ENCODE results near the gene DNAL4. TPM values are rescaled to one million over a fixed set of nuclear protein-coding genes. Genes with fewer than 3 reads are reported as not detected.
"Not testable (repeated sequence)": the region's sequence is repeated elsewhere in the genome, so short reads cannot be mapped to it uniquely, and the experiment has no call there.

Gene DNAL4
- total RNA-seq, 1 experiment from 2014 or later, result 19.9 TPM

- H3K4me1 ChIP-seq (replicated peaks), result no peaks in the 10 kb centered on the region
- no peak overlapping the region for H3K27ac ChIP-seq
- no peak for DNase-seq (ENCODE audit: low read depth in 1 of 2, low spot score in 2 of 2)
- no peaks in the 10 kb centered on the region for H3K9me3 ChIP-seq (replicated peaks)
- 0 out of 2 replicates have a peak, but pooled peaks cover 4% of the 10 kb centered on the region for H3K27me3 ChIP-seq (replicated peaks)
- no peaks in the 10 kb centered on the region for H3K36me3 ChIP-seq
- H3K4me3 ChIP-seq, result no peak overlapping the region
Observed at GRCh38 chr22:38820020-38820419, 26.1 kb upstream of the DNAL4 start.

GRCh38 chr22:38819387-38819940 is 25.5 kb upstream of the DNAL4 start:
- Histone ChIP-seq H3K36me3 (no peaks in the 10 kb centered on the region), H3K4me3 (no peak overlapping the region), H3K27ac (no peak overlapping the region), H3K27me3 (replicated peaks) (0 out of 2 replicates have a peak, but pooled peaks cover 8% of the 10 kb centered on the region), H3K9me3 (replicated peaks) (no peaks in the 10 kb centered on the region), H3K4me1 (replicated peaks) (no peaks in the 10 kb centered on the region)
- no peak for DNase-seq (ENCODE audit: low read depth in 1 of 2, low spot score in 2 of 2)

DNA sequence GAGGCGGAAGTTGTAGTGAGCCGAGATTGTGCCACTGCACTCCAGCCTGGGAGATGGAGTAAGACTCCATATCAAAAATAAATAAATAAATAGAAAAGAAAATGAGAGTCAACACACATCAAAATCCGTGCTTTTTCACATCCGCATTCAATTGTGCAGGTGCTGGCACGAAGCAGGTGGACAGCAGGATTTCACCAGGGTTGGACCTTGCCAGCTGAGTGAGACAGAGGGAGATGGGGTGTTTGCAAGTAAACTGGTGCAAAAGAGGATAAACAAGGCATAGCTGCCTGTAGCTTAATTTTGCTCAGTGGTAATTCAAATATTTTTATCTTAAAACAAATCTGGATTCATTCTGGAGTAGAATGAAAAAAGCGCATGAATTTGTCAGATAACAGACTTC is 23.3 kb upstream of the DNAL4 start:
- H3K4me3 ChIP-seq, result no peak overlapping the region
- no peaks in the 10 kb centered on the region for H3K36me3 ChIP-seq
- H3K9me3 ChIP-seq (replicated peaks), result no peaks in the 10 kb centered on the region
- H3K4me1 ChIP-seq (replicated peaks), result no peaks in the 10 kb centered on the region
- H3K27ac ChIP-seq, result no peak overlapping the region
- no peak for DNase-seq (ENCODE audit: low read depth in 1 of 2, low spot score in 2 of 2)
- H3K27me3 ChIP-seq (replicated peaks), result 0 out of 2 replicates have a peak, but pooled peaks cover 8% of the 10 kb centered on the region

GRCh38 chr22:38815842-38816241 is 21.9 kb upstream of the DNAL4 start:
- Histone ChIP-seq H3K36me3 (no peaks in the 10 kb centered on the region), H3K27ac (no peak overlapping the region), H3K27me3 (replicated peaks) (peaks cover 14% of the 10 kb centered on the region; the same call in 1 of the 2 replicates), H3K4me1 (replicated peaks) (no peaks in the 10 kb centered on the region), H3K4me3 (no peak overlapping the region), H3K9me3 (replicated peaks) (no peaks in the 10 kb centered on the region)
- DNase-seq (ENCODE audit: low read depth in 1 of 2, low spot score in 2 of 2), result no peak

- H3K9me3 ChIP-seq (replicated peaks), result 0 out of 2 replicates have a peak, but pooled peaks cover 2% of the 10 kb centered on the region
- H3K27me3 ChIP-seq (replicated peaks), result peaks cover 14% of the 10 kb centered on the region
Observed at GRCh38 chr22:38811241-38811640, 17.3 kb upstream of the DNAL4 start.

DNA sequence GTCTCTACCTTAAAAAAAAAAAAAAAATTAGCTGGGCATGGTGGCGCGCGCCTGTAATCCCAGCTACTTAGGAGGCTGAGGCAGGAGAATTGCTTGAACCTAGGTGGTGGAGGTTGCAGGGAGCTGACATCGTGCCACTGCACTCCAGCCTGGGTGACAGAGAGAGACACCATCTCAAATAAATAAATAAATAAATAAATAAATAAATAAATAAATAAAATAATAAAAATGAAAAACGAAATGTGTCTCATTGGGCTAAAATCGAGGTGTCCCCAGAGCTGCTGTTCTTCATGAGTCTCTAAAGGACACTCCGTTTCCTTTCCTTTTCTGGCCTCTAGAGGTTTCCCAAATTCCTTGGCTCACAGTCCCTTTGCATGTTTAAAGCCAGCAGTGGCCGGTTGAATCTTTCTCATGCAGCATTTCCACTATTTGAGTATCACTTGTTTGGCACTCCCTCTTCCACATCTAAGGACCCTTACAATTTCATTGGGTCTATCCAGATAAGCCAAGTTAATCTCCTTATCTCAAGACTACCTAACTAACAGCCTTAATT is 11.2 kb upstream of the DNAL4 start:
- not testable (repeated sequence) for H3K27me3 ChIP-seq (replicated peaks); DNase-seq (ENCODE audit: low read depth in 1 of 2, low spot score in 2 of 2); H3K36me3 ChIP-seq; H3K4me1 ChIP-seq (replicated peaks); H3K9me3 ChIP-seq (replicated peaks); H3K27ac ChIP-seq; H3K4me3 ChIP-seq

More at GRCh38 chr22:38811241-38811640, 17.3 kb upstream of the DNAL4 start:
- Histone ChIP-seq H3K4me1 (replicated peaks) (no peaks in the 10 kb centered on the region), H3K4me3 (no peak overlapping the region), H3K27ac (no peak overlapping the region), H3K36me3 (no peaks in the 10 kb centered on the region)
- no peak for DNase-seq (ENCODE audit: low read depth in 1 of 2, low spot score in 2 of 2)

DNA sequence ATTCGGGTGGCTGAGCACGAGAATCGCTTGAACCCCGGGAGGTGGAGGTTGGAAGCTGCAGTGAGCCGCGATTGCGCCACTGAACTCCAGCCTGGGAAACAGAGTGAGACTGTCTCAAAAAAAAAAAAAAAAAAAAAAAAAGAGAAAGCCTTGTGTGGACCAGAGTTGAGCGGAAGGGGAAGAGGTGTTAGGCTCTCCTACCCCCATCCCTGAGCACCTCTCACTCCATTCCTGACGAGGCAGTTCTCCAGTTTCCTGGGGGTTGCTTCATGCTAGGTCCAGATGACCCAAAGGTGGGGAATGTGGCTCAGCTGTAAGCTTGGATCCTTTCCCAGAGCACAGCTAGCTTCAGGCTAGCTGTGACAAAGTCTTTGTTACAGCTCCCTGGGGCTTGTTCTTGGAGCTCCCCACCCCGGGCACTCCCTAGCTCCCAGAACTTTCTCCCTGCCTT is 8.8 kb upstream of the DNAL4 start:
- Histone ChIP-seq H3K27me3 (replicated peaks) (peaks cover 6% of the 10 kb centered on the region; the same call in 1 of the 2 replicates), H3K9me3 (replicated peaks) (no peaks in the 10 kb centered on the region), H3K4me3 (no peak overlapping the region), H3K27ac (no peak overlapping the region), H3K4me1 (replicated peaks) (0 out of 2 replicates have a peak, but pooled peaks cover under 1% of the 10 kb centered on the region), H3K36me3 (no peaks in the 10 kb centered on the region)
- peak in 1 of 2 experiments; percentile 19 for DNase-seq (ENCODE audit: low read depth in 1 of 2, low spot score in 2 of 2)

DNA sequence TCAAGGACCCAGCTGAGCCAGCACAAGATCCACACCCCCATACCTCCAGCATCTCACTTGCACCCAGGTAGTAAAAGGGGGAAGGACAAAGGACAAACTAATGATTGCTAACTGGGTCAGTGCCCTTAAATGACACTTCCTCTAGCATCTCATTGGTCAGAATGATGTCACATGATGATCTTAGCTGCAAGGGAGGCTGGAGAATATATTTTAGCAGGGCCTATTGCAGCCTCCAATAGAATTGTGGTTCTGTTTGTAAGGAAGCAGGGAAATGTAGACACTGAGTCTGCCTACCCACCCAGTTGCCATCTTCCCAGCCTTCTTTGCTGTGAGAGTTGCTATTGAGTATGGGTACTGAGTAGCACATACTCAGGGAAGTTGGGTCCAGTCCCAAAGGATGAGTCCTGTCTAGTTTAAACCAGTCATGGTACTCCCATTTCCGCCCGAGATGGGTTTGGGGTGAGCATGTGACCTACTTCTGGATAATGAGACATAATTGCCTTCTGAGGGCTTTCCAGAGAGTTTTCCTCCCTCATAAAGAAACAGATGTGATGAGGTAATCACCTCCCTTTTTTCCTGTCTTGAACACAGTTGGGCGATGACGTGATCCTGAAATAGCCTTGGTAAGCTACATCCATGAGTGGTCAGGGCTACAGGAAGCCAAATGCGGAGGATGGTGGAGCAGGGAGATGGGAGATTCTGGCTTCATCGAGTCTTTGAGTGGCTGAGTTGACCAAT is 5.5 kb upstream of the DNAL4 start:
- Histone ChIP-seq H3K27ac (no peak overlapping the region), H3K36me3 (no peaks in the 10 kb centered on the region), H3K9me3 (replicated peaks) (no peaks in the 10 kb centered on the region), H3K4me1 (replicated peaks) (peaks cover 10% of the 10 kb centered on the region), H3K4me3 (no peak overlapping the region), H3K27me3 (replicated peaks) (0 out of 2 replicates have a peak, but pooled peaks cover 6% of the 10 kb centered on the region)
- DNase-seq (ENCODE audit: low read depth in 1 of 2, low spot score in 2 of 2), result no peak

DNA sequence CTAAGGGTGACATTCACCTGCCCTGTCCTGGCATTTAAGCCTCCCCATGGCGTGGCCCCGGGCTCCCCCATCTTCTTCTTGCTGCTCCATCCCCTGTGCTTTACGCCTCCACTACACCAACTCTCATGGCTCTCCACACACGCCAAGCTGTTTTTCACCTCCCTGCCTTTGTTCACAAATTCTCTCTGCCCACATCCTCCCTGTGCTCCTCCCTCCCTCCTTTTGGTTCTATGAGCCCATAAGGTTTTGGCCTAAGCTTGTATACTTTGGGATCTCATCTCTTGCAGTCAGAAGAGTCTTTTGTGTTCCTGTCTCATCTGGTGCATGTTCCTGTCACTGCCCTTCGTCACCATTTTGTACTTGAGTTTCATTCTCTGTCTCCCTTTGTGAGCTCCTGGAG is 4.6 kb upstream of the DNAL4 start:
- no peak overlapping the region for H3K4me3 ChIP-seq
- H3K9me3 ChIP-seq (replicated peaks), result no peaks in the 10 kb centered on the region
- no peaks in the 10 kb centered on the region for H3K36me3 ChIP-seq
- H3K27ac ChIP-seq, result no peak overlapping the region
- 0 out of 2 replicates have a peak, but pooled peaks cover 6% of the 10 kb centered on the region for H3K27me3 ChIP-seq (replicated peaks)
- no peak for DNase-seq (ENCODE audit: low read depth in 1 of 2, low spot score in 2 of 2)
- peaks cover 13% of the 10 kb centered on the region for H3K4me1 ChIP-seq (replicated peaks)

DNA sequence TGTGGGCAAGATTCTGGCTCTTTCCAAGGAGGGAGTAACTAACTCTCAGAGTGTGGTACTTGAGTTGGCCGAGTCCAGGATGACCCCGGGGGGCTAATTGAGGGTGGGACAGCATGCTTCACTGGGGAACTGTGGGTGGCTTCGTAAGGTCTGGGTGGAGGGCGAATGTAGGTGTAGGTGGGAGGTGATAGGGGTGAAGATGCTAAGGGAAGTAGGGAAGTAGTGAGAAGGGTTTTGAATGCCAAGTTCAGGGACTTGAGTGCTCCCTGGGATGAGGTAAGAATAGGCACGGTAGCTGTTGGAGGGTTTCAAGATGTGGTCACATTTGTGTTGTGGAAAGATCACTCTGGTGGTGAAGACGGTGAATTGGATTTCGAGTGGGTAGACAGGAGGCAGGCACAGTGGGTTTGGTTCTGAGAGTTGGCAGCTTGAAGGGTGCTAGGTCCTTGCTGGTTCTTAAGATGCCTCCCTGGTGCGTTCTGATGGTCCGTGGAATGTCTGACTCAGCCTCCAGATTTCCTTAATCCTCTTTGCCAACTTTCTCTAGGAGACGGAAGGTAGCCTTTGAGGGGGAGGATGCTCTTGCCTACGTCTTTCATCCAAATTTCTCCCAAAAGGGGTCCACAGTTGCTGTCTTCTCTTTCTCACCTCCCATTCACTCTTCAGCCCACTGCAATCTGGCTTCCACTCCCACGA is 2.5 kb upstream of the DNAL4 start:
- H3K36me3 ChIP-seq, result no peaks in the 10 kb centered on the region; the same call in 1 of the 2 replicates
- peaks cover 22% of the 10 kb centered on the region for H3K4me1 ChIP-seq (replicated peaks)
- H3K27ac ChIP-seq, result no peak overlapping the region
- no peaks in the 10 kb centered on the region; the same call in 1 of the 2 replicates for H3K9me3 ChIP-seq (replicated peaks)
- DNase-seq (ENCODE audit: low read depth in 1 of 2, low spot score in 2 of 2), result no peak
- no peaks in the 10 kb centered on the region for H3K27me3 ChIP-seq (replicated peaks)
- no peak overlapping the region for H3K4me3 ChIP-seq

DNA sequence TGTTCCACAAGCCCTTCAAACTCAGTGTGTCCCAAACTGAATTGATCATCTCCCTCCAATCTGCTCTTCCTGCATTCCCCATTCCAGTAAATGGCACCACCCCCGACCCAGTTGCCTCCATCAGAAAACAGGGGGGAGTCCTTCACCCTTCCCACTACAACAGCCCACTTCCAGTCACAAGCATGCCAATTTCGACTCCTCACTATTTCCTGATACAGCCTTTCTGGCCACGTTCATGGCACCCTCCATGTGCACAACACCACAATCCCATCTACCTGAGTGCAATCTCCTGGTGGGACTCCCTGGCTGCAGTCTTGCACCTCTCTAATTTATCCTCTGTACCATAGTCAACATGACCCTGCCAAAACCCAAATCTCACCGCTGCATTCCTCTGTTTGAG is 1.6 kb upstream of the DNAL4 start:
- no peak for DNase-seq (ENCODE audit: low read depth in 1 of 2, low spot score in 2 of 2)
- Histone ChIP-seq H3K4me1 (replicated peaks) (peaks cover 22% of the 10 kb centered on the region), H3K27ac (no peak overlapping the region), H3K4me3 (no peak overlapping the region), H3K9me3 (replicated peaks) (no peaks in the 10 kb centered on the region; the same call in 1 of the 2 replicates), H3K27me3 (replicated peaks) (no peaks in the 10 kb centered on the region), H3K36me3 (peaks cover 1% of the 10 kb centered on the region)

DNA sequence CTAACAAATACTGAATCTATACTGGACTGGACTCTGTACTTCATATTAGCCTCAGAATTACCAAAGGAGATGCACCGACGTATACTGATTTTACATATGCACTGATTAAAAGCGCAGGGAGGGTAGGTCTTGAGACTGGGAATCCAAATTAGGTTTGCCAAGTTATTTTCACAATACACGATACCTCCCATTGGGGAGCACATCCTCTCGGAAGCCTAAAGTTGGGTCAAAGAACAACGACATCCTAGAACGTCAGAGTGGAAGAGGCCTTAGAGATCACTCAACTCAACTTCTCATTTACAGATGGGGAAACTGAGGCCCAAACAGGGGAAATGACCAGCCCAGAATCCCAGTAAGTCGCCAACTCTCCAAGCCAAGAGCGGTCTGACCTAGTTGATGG is 626 bp downstream of the DNAL4 start:
- no peaks in the 10 kb centered on the region; the same call in 1 of the 2 replicates for H3K9me3 ChIP-seq (replicated peaks)
- H3K27ac ChIP-seq, result peak overlapping the region; percentile 69
- DNase-seq (ENCODE audit: low read depth in 1 of 2, low spot score in 2 of 2), result no peak
- H3K36me3 ChIP-seq, result peaks cover 11% of the 10 kb centered on the region
- peak overlapping the region; percentile 79 for H3K4me3 ChIP-seq
- no peaks in the 10 kb centered on the region for H3K27me3 ChIP-seq (replicated peaks)
- peaks cover 23% of the 10 kb centered on the region for H3K4me1 ChIP-seq (replicated peaks)

- Histone ChIP-seq H3K9me3 (replicated peaks) (no peaks in the 10 kb centered on the region; the same call in 1 of the 2 replicates), H3K36me3 (peaks cover 11% of the 10 kb centered on the region), H3K4me1 (replicated peaks) (peaks cover 25% of the 10 kb centered on the region), H3K27me3 (replicated peaks) (no peaks in the 10 kb centered on the region), H3K4me3 (peak overlapping the region; percentile 79), H3K27ac (no peak overlapping the region)
- DNase-seq (ENCODE audit: low read depth in 1 of 2, low spot score in 2 of 2), result no peak
Observed at GRCh38 chr22:38792833-38793232, 1.1 kb downstream of the DNAL4 start.

All from SJSA1 (cell line).